HepG2 (cell line): ENCODE measurements around the gene TMEM236. TPM values are rescaled to one million over a fixed set of nuclear protein-coding genes. Genes with fewer than 3 reads are reported as not detected.

Experiments used
- ATAC-seq: fragments of 200-7000 bp; cut with Tn5 transposase; 3 replicates; pipeline ENCODE4 v1.9.1; 2020; ENCODE audit warnings: mild to moderate bottlenecking, moderate library complexity
- BruUV-seq: library from RNA; stranded (reverse); fragments of 400-500 nt; replicated peaks from 2 replicates; lab custom pipeline; 2021; lab: Mats Ljungman, UMichigan
- CTCF ChIA-PET: fragments of 300-600 bp; formaldehyde crosslinking; extraction: SDS; loops from one replicate; lab custom pipeline; 2021; ENCODE audit warnings: low total read pairs, inconsistent platforms, low intra/inter-chr PET ratio; lab: Yijun Ruan, JAX
- POLR2A ChIA-PET: fragments of 350-600 bp; sonication (Branson Sonifier 250); formaldehyde crosslinking; loops from one replicate; lab custom pipeline; 2020; ENCODE audit warnings: antibody characterized with exemption, inconsistent platforms; lab: Yijun Ruan, JAX
- DNase-seq: peaks from one replicate; pipeline ENCODE4 v3.0.0-alpha.2; 2015; ENCODE audit warnings: low spot score
- FAIRE-seq: peaks from 3 replicates; lab custom pipeline; 2011; peaks lifted over from hg19 to GRCh38; lab: Jason Lieb, UNC
- H2AFZ ChIP-seq: one replicate; pipeline ENCODE4 v1.6.1; 2011; ENCODE audit warnings: low read length, inconsistent platforms
- H3K27ac ChIP-seq: fragments of 300-600 bp; 3 replicates; pipeline ENCODE4 v1.8.0; 2011; ENCODE audit warnings: mixed run types, mild to moderate bottlenecking, mixed read lengths, low read length, inconsistent platforms; ENCODE audit not compliant: insufficient read depth; ENCODE audit errors: extremely low read length
- H3K27me3 ChIP-seq, 2 experiments: fragments of 200-600 bp in 1 of 2; 2 replicates in 1 of 2; 3 replicates in 1 of 2; pipeline versions ENCODE4 v1.6.0 to v1.8.0; 2011; ENCODE audit warnings: low read length in 2 of 2, mild to moderate bottlenecking in 2 of 2, moderate library complexity in 2 of 2, inconsistent platforms in 1 of 2; ENCODE audit not compliant: insufficient read depth in 2 of 2, control insufficient read depth in 1 of 2
- H3K36me3 ChIP-seq, 2 experiments: fragments of 200-600 bp in 1 of 2; replicated peaks in 1 of 2; 2 replicates in 1 of 2; 3 replicates in 1 of 2; pipeline versions ENCODE4 v1.5.1 to v1.8.0; 2011; ENCODE audit warnings: low read length in 2 of 2, inconsistent platforms in 1 of 2; ENCODE audit not compliant: insufficient read depth in 2 of 2, control insufficient read depth in 1 of 2
- H3K4me1 ChIP-seq: 2 replicates; pipeline ENCODE4 v1.5.1; 2012; ENCODE audit warnings: low read length, inconsistent platforms; ENCODE audit not compliant: insufficient read depth
- H3K4me2 ChIP-seq: 2 replicates; pipeline ENCODE4 v1.6.0; 2011; ENCODE audit warnings: low read depth, low read length, inconsistent platforms
- H3K4me3 ChIP-seq, 3 experiments: fragments of 200-600 bp in 1 of 3; sonication (generic), shearing (Covaris generic) in 1 of 3; replicated peaks in 1 of 3; 2 replicates each; pipeline ENCODE4 v1.5.1; 2011 to 2016; ENCODE audit warnings: low read length in 3 of 3, inconsistent platforms in 2 of 3, low read depth in 2 of 3, mild to moderate bottlenecking in 2 of 3, control low read depth in 1 of 3, mixed read lengths in 1 of 3; ENCODE audit not compliant: insufficient read depth in 1 of 3
- H3K79me2 ChIP-seq: one replicate; pipeline ENCODE4 v1.6.1; 2011; ENCODE audit warnings: low read length, inconsistent platforms; ENCODE audit not compliant: insufficient read depth
- H3K9ac ChIP-seq: 2 replicates; pipeline ENCODE4 v1.6.0; 2011; ENCODE audit warnings: mild to moderate bottlenecking, low read depth, low read length, inconsistent platforms; ENCODE audit not compliant: insufficient read depth
- H3K9me3 ChIP-seq: 2 replicates; pipeline ENCODE4 v1.5.1; 2012; ENCODE audit warnings: mild to moderate bottlenecking, low read length
- H4K20me1 ChIP-seq: 2 replicates; pipeline ENCODE4 v1.6.0; 2011; ENCODE audit warnings: inconsistent platforms, mild to moderate bottlenecking, low read length, moderate library complexity; ENCODE audit not compliant: insufficient read depth
- AHDC1 ChIP-seq: sonication (generic); formaldehyde crosslinking; IDR thresholded peaks from 2 replicates; pipeline ENCODE4 v1.5.1; 2020; ENCODE audit warnings: mild to moderate bottlenecking, missing genetic modification reagents, borderline replicate concordance
- ATF7 ChIP-seq, 2 experiments: fragments of 450-650 bp in 1 of 2; sonication (generic) in 1 of 2; formaldehyde crosslinking in 1 of 2; IDR thresholded peaks; 2 replicates each; pipeline versions ENCODE4 v1.4.0 to v1.6.1; 2016 to 2020; ENCODE audit warnings: antibody characterized with exemption in 1 of 2, mild to moderate bottlenecking in 1 of 2, missing genetic modification reagents in 1 of 2
- HNRNPLL ChIP-seq: fragments of 200-400 bp; formaldehyde crosslinking; IDR thresholded peaks from 2 replicates; pipeline ENCODE4 v1.6.1; 2017; ENCODE audit warnings: mild to moderate bottlenecking, low read depth, low read length; ENCODE audit not compliant: poor library complexity, severe bottlenecking
- TBP ChIP-seq: sonication (generic); formaldehyde crosslinking; IDR thresholded peaks from 2 replicates; pipeline ENCODE4 v1.5.0; 2020; ENCODE audit warnings: missing genetic modification reagents
- ZNF138 ChIP-seq: sonication (generic); formaldehyde crosslinking; IDR thresholded peaks from 2 replicates; pipeline ENCODE4 v1.5.0; 2020; ENCODE audit warnings: mild to moderate bottlenecking, low read depth, missing genetic modification reagents
- ZNF318 ChIP-seq: sonication (generic); formaldehyde crosslinking; IDR thresholded peaks from 2 replicates; pipeline ENCODE4 v1.4.0; 2020; ENCODE audit warnings: mild to moderate bottlenecking, missing genetic modification reagents
- ZNF484 ChIP-seq: sonication (generic); formaldehyde crosslinking; IDR thresholded peaks from 2 replicates; pipeline ENCODE4 v1.5.1; 2020; ENCODE audit warnings: mild to moderate bottlenecking, low read depth, missing genetic modification reagents, borderline replicate concordance
- ZNF670 ChIP-seq: sonication (generic); formaldehyde crosslinking; IDR thresholded peaks from 2 replicates; pipeline ENCODE4 v1.8.0; 2022; ENCODE audit warnings: mild to moderate bottlenecking, missing genetic modification reagents, borderline replicate concordance
- ZNF691 ChIP-seq: sonication (generic); formaldehyde crosslinking; IDR thresholded peaks from 2 replicates; pipeline ENCODE4 v1.4.0; 2020; ENCODE audit warnings: missing genetic modification reagents, low read depth, mild to moderate bottlenecking, borderline replicate concordance
- WGBS: methylation state at CpG from one replicate; pipeline ENCODE4 v1.1.6; 2017; ENCODE audit warnings: low lambda C conversion rate; 5-methylcytosine and 5-hydroxymethylcytosine counted together
- in situ Hi-C: cut with HindIII; loops from 2 replicates; pipeline ENCODE4 v1.10.0; 2017; ENCODE audit warnings: low pct_unique_long_range_greater_than_20kb; ENCODE audit not compliant: extremely low pct_ligation_motif_present
- intact Hi-C: fragments of 100-400 bp; cut with micrococcal nuclease; formaldehyde crosslinking; loops from one replicate; pipeline ENCODE4 v1.10.0; 2022; ENCODE audit not compliant: unreplicated experiment
- polyA plus RNA-seq, 8 experiments: library from polyadenylated mRNA; depleted of rRNA in 3 of 8; stranded (reverse) in 7 of 8; unstranded in 1 of 8; fragments of >200 nt; fragmentation: Illumina TruSeq in 4 of 8; extraction: Trizol in 4 of 8; gene quantifications; 2 replicates each; pipeline versions ENCODE4 v1.2.1 to v1.2.3, GENCODE V29; 2011 to 2016; ENCODE audit warnings: low read depth in 4 of 8, missing spikeins in 1 of 8, mixed read lengths in 1 of 8; ENCODE audit not compliant: insufficient read depth in 1 of 8
- total RNA-seq, 5 experiments: library from RNA; depleted of rRNA; stranded (reverse); fragments of >200 nt; fragmentation: Illumina TruSeq; extraction: Trizol; gene quantifications; 2 replicates each; pipeline ENCODE4 v1.2.3, GENCODE V29; 2016; ENCODE audit warnings: low read depth in 1 of 5

Gene TMEM236
- total and polyA plus RNA-seq, 2 of the 13 experiments (the other 11 are each of a cell fraction or from before 2014, with no cell fraction given): 0.04 to 0.08 TPM

- DNase-seq (no peak), FAIRE-seq (no peak), ATAC-seq (no peak)
- H3K4me3 ChIP-seq: no peak overlapping the region
- H2AFZ ChIP-seq: no peak overlapping the region
- no peaks in the 10 kb centered on the region for H3K4me1 ChIP-seq
- H3K79me2 ChIP-seq: no peaks in the 10 kb centered on the region
- in situ Hi-C loops (no loop called here), intact Hi-C loops (no loop called here)
- no peak overlapping the region for H3K27ac ChIP-seq
- no peaks in the 10 kb centered on the region for H3K36me3 ChIP-seq
- H4K20me1 ChIP-seq: no peaks in the 10 kb centered on the region
- H3K9me3 ChIP-seq: no peaks in the 10 kb centered on the region
- H3K4me2 ChIP-seq: no peak overlapping the region
- CTCF ChIA-PET: no interaction called here
- POLR2A ChIA-PET: no interaction called here
- no TSS peak for BruUV-seq
- no peak overlapping the region for H3K9ac ChIP-seq
- 0% methylated on average over 1 of the region's 1 CpG for WGBS
- H3K27me3 ChIP-seq: peaks cover 0 to 19% of the 10 kb centered on the region in 2 experiments; a peak in 2 of 5 replicates
- no peak for TF ChIP-seq HNRNPLL
- TF ChIP-seq ZNF138 (CRISPR knock-in tag): no peak
- TF ChIP-seq ATF7 (IDR thresholded peaks at IDR 0.05): no peak
- no peak for TF ChIP-seq ATF7 (CRISPR knock-in tag; IDR thresholded peaks at IDR 0.05)
- no peak for TF ChIP-seq ZNF484 (CRISPR knock-in tag)
- no peak for TF ChIP-seq ZNF691 (CRISPR knock-in tag)
- no peak for TF ChIP-seq AHDC1 (CRISPR knock-in tag)
- no peak for TF ChIP-seq ZNF318
- TF ChIP-seq ZNF670 (CRISPR knock-in tag): no peak
- no peak for TF ChIP-seq TBP (CRISPR knock-in tag)
Observed at GRCh38 chr10:17835688-17836087, 83.7 kb downstream of the TMEM236 start.
